Coronary artery (tissue), 2 donors: ENCODE results near the gene CRADD.
A peak's percentile ranks its signal among the peaks of the same experiment; 100 is the strongest.

Experiments used
- DNase-seq: peaks from one replicate; pipeline ENCODE4 v3.0.0-alpha.2; 2017; ENCODE audit warnings: low spot score
- H3K27ac ChIP-seq, 2 donors: fragments of 200-600 bp; sonication (generic); one replicate each; pipeline ENCODE4 v1.5.1; 2016 to 2019
- H3K4me3 ChIP-seq: fragments of 200-600 bp; sonication (generic); 2 replicates; pipeline ENCODE4 v1.5.1; 2016; ENCODE audit warnings: mild to moderate bottlenecking, moderate library complexity
- CTCF ChIP-seq: fragments of 200-600 bp; sonication (generic); IDR thresholded peaks from one replicate; pipeline ENCODE4 v1.5.1; 2019; ENCODE audit warnings: antibody characterized with exemption

Gene CRADD

GRCh38 chr12:93757792-93758694 is 80.9 kb downstream of the CRADD start:
- no peak for TF ChIP-seq CTCF
- H3K27ac ChIP-seq = no peak overlapping the region

GRCh38 chr12:93758801-93759373 is 81.7 kb downstream of the CRADD start:
- Histone ChIP-seq H3K4me3 (no peak overlapping the region), H3K27ac (no peak overlapping the region)
- no peak for TF ChIP-seq CTCF
- DNase-seq = no peak

More at GRCh38 chr12:93757792-93758694, 80.9 kb downstream of the CRADD start:
- no peak overlapping the region for H3K4me3 ChIP-seq
- no peak for DNase-seq

- Histone ChIP-seq H3K27ac (no peak overlapping the region), H3K4me3 (no peak overlapping the region)
- no peak for TF ChIP-seq CTCF
- DNase-seq = no peak
These were observed 82.4 kb downstream of the CRADD start for GRCh38 chr12:93759512-93760081.

- Histone ChIP-seq H3K27ac (no peak overlapping the region), H3K4me3 (no peak overlapping the region)
- no peak for TF ChIP-seq CTCF
- no peak for DNase-seq
These were observed 83.2 kb downstream of the CRADD start for GRCh38 chr12:93760275-93760875.

- no peak for DNase-seq
- no peak overlapping the region for H3K4me3 ChIP-seq
- TF ChIP-seq CTCF = no peak
- H3K27ac ChIP-seq = peak overlapping the region in 1 of 2 donors; percentile 9
These were observed 85.0 kb downstream of the CRADD start for GRCh38 chr12:93762059-93762719.

- no peak for DNase-seq
- no peak overlapping the region for H3K27ac ChIP-seq
- no peak overlapping the region for H3K4me3 ChIP-seq
- TF ChIP-seq CTCF = no peak
These were observed 85.9 kb downstream of the CRADD start for GRCh38 chr12:93762912-93763553.
